Dorsolateral prefrontal cortex (tissue), 118 donors: ENCODE results near the gene RHOV. TPM values are rescaled to one million over a fixed set of nuclear protein-coding genes. Genes with fewer than 3 reads are reported as not detected.

Experiments
- total RNA-seq, 120 experiments: library from RNA; stranded (reverse); gene quantifications; one replicate each; pipeline versions ENCODE4 v1.2.3 to v1.2.4, GENCODE V29; 2022

The RHOV gene
- total RNA-seq, 120 experiments from 2014 or later = 0.46 to 6.2 (median 2.5) TPM

Other genes starting within 250 kb of the RHOV start
- gene RAD51, start 179.1 kb downstream of the RHOV start, total RNA-seq = 1 to 10 TPM in 35 of 120 experiments, under 1 TPM in 50, not detected in 35; 0.23 to 3.8 (median 0.87) TPM
- 10 to 100 TPM; 51.4 to 80.5 (median 65.4) TPM for gene RMDN3, start 119.0 kb downstream of the RHOV start, total RNA-seq
- gene GCHFR, start 110.2 kb downstream of the RHOV start, total RNA-seq = 10 to 100 TPM in 62 of 120 experiments, 1 to 10 TPM in 58; 3.6 to 26.3 (median 10.6) TPM
- gene C15orf62, start 104.3 kb downstream of the RHOV start, total RNA-seq = 1 to 10 TPM in 53 of 120 experiments, under 1 TPM in 65, not detected in 2; 0.17 to 3.6 (median 0.96) TPM
- 10 to 100 TPM; 17.6 to 48.7 (median 30.8) TPM for gene ZFYVE19, start 67.1 kb downstream of the RHOV start, total RNA-seq
- gene DNAJC17, start 66.8 kb downstream of the RHOV start, total RNA-seq = 10 to 100 TPM; 17.9 to 54.4 (median 34.3) TPM
- not detected for gene PPP1R14D, start 45.5 kb downstream of the RHOV start, total RNA-seq
- 1 to 10 TPM in 95 of 120 experiments, under 1 TPM in 23, not detected in 2; 0.39 to 5.4 (median 1.6) TPM for gene SPINT1, start 30.2 kb downstream of the RHOV start, total RNA-seq
- 10 to 100 TPM; 19.3 to 39.4 (median 29.9) TPM for gene VPS18, start 20.2 kb upstream of the RHOV start, total RNA-seq
- 10 to 100 TPM in 41 of 120 experiments, 1 to 10 TPM in 79; 2.2 to 25.3 (median 7.9) TPM for gene DLL4, start 55.1 kb upstream of the RHOV start, total RNA-seq
- gene CHAC1, start 79.2 kb upstream of the RHOV start, total RNA-seq = 10 to 100 TPM in 48 of 120 experiments, 1 to 10 TPM in 72; 2.8 to 19.8 (median 9.3) TPM
- gene INO80, start 242.0 kb upstream of the RHOV start, total RNA-seq = 10 to 100 TPM; 15.8 to 35.4 (median 24.2) TPM